Islet of Langerhans (tissue), 1 donor: ENCODE results near the gene CKMT2.
A peak's percentile ranks its signal among the peaks of the same experiment; 100 is the strongest.

Experiments used
- FAIRE-seq: peaks from one replicate; lab custom pipeline; 2011; peaks lifted over from hg19 to GRCh38; lab: Jason Lieb, UNC

CKMT2 gene

GRCh38 chr5:81233080-81233634 is at the start of gene CKMT2:
Gene CKMT2, plus strand, starts transcription at chr5:81233322. Its CDS starts 17,811 bp downstream, at chr5:81251133.
- FAIRE-seq, result no peak

- no peak for FAIRE-seq
Observed at GRCh38 chr5:81183811-81184748, 49.0 kb upstream of the CKMT2 start.

GRCh38 chr5:81184749-81185110 is 48.4 kb upstream of the CKMT2 start:
- no peak for FAIRE-seq

GRCh38 chr5:81187885-81188284 is 45.2 kb upstream of the CKMT2 start:
- no peak for FAIRE-seq

- FAIRE-seq, result no peak
Observed at GRCh38 chr5:81188962-81189361, 44.2 kb upstream of the CKMT2 start.

GRCh38 chr5:81189875-81190498 is 43.1 kb upstream of the CKMT2 start:
- no peak for FAIRE-seq

- FAIRE-seq, result no peak
Observed at GRCh38 chr5:81191726-81192372, 41.3 kb upstream of the CKMT2 start.

GRCh38 chr5:81192373-81192750 is 40.8 kb upstream of the CKMT2 start:
- no peak for FAIRE-seq

GRCh38 chr5:81194633-81195334 is 38.3 kb upstream of the CKMT2 start:
- FAIRE-seq, result no peak

GRCh38 chr5:81195335-81195929 is 37.7 kb upstream of the CKMT2 start:
- peak; percentile 56 for FAIRE-seq

GRCh38 chr5:81202655-81203054 is 30.5 kb upstream of the CKMT2 start:
- no peak for FAIRE-seq

GRCh38 chr5:81203729-81204128 is 29.4 kb upstream of the CKMT2 start:
- FAIRE-seq, result no peak

GRCh38 chr5:81204205-81204604 is 28.9 kb upstream of the CKMT2 start:
- FAIRE-seq, result no peak

GRCh38 chr5:81205058-81205457 is 28.1 kb upstream of the CKMT2 start:
- FAIRE-seq, result no peak

GRCh38 chr5:81207009-81207408 is 26.1 kb upstream of the CKMT2 start:
- FAIRE-seq, result no peak

GRCh38 chr5:81208904-81209303 is 24.2 kb upstream of the CKMT2 start:
- no peak for FAIRE-seq

GRCh38 chr5:81209386-81209785 is 23.7 kb upstream of the CKMT2 start:
- FAIRE-seq, result no peak

- FAIRE-seq, result no peak
Observed at GRCh38 chr5:81209869-81210493, 23.1 kb upstream of the CKMT2 start.

- FAIRE-seq, result no peak
Observed at GRCh38 chr5:81212211-81212751, 20.8 kb upstream of the CKMT2 start.

GRCh38 chr5:81213070-81213469 is 20.1 kb upstream of the CKMT2 start:
- FAIRE-seq, result no peak

- no peak for FAIRE-seq
Observed at GRCh38 chr5:81214848-81215247, 18.3 kb upstream of the CKMT2 start.
